ENCODE data around the gene FOXL3.
"Not testable (repeated sequence)": the region's sequence is repeated elsewhere in the genome, so short reads cannot be mapped to it uniquely, and the experiment has no call there.

The FOXL3 gene

DNA sequence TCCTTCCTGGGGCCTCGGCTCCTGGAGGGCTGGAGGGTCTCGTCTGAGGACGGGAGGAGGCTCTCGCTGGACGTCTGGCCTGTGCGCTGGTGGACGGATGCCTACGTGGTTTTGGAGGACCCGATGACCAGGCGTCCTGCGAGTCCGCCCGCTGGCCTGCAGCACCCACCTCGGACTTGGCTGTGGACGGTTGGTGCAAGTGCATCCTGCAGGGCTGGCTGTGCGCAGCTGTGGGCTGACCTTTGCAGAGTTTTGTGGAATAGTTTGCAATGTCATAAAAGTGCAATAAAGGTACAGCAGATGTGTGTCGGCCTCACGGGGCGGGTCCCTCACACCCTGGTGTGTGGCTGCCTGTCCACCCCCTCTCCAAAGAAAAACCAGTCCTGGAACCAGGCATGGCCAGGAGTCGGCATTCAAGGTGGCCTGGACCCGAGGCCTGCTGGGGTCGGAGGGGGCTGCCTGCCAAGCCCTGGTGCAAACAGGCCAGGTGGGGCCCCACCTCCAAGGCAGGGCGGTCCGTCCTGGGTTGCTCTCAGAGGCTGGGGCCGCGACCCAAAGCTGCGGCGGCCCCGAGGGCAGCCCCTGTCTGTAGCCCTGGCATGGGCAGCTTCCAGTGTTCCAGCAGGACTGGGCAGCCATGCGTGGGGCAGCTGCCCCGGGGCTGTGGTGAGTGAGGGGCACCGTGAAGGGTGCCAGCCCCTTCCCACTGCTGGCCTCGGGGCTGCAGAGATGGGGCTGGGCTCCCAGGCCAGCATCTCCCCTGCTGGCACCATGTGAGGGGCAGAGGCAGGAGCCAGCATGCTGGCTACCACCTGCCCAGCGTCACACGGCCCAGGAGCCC is 29.3 kb upstream of the FOXL3 start:
- no peak for TF ChIP-seq ZFX (IDR thresholded peaks at IDR 0.05; ENCODE audit: borderline replicate concordance)
- TF ChIP-seq CTCF (IDR thresholded peaks at IDR 0.05), result no peak

GRCh38 chr7:261341-262250 is 28.4 kb upstream of the FOXL3 start:
- no peak for TF ChIP-seq CTCF (IDR thresholded peaks at IDR 0.05)
- no peak overlapping the region for H3K27ac ChIP-seq

More for the DNA sequence above, 29.3 kb upstream of the FOXL3 start:
- no peak overlapping the region for H3K27ac ChIP-seq

GRCh38 chr7:262251-262572 is 27.8 kb upstream of the FOXL3 start:
- no peak overlapping the region for H3K27ac ChIP-seq
- TF ChIP-seq CTCF (IDR thresholded peaks at IDR 0.05), result no peak

DNA sequence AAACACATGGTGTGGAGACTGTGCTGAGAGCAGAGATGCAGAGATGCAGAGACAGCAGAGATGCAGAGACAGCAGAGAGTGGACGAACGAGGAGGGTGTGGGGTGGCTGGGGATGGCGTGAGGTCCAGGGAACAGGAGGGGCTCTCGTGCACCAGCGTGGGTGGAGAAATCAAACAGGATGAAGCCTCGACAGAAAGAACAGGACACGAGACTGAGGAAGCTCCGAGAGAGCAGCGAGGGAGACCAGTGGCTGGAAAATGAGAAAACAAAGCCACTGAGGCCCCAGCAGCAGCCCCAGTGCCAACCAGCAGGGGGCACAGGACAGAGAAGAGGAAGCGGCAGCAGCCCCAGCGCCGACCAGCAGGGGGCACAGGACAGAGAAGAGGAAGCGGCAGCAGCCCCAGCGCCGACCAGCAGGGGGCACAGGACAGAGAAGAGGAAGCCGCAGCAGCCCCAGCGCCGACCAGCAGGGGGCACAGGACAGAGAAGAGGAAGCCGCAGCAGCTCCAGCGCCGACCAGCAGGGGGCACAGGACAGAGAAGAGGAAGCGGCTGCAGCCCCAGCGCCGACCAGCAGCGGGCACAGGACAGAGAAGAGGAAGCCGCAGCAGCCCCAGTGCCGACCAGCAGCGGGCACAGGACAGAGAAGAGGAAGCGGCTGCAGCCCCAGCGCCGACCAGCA is 27.2 kb upstream of the FOXL3 start:
- not testable (repeated sequence) for H3K27ac ChIP-seq

DNA sequence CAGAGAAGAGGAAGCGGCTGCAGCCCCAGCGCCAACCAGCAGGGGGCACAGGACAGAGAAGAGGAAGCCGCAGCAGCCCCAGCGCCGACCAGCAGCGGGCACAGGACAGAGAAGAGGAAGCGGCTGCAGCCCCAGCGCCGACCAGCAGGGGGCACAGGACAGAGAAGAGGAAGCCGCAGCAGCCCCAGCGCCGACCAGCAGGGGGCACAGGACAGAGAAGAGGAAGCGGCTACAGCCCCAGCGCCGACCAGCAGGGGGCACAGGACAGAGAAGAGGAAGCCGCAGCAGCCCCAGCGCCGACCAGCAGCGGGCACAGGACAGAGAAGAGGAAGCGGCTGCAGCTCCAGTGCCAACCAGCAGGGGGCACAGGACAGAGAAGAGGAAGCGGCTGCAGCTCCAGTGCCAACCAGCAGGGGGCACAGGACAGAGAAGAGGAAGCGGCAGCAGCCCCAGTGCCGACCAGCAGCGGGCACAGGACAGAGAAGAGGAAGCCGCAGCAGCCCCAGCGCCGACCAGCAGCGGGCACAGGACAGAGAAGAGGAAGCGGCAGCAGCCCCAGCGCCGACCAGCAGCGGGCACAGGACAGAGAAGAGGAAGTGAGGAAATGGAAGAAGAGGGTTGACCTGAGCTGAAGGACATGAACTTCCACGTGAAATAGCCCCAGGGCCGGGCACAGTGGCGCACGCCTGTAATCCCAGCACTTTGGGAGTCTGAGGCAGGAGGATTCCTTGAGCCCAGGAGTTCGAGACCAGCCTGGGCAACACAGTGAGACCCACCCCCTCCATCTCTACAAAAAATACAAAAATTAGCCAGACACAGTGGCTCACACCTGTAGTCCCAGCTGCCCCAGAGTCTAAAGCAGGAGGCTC is 26.3 kb upstream of the FOXL3 start:
- TF ChIP-seq CTCF (IDR thresholded peaks at IDR 0.05), result peak; percentile 56
- H3K27ac ChIP-seq, result not testable (repeated sequence)

DNA sequence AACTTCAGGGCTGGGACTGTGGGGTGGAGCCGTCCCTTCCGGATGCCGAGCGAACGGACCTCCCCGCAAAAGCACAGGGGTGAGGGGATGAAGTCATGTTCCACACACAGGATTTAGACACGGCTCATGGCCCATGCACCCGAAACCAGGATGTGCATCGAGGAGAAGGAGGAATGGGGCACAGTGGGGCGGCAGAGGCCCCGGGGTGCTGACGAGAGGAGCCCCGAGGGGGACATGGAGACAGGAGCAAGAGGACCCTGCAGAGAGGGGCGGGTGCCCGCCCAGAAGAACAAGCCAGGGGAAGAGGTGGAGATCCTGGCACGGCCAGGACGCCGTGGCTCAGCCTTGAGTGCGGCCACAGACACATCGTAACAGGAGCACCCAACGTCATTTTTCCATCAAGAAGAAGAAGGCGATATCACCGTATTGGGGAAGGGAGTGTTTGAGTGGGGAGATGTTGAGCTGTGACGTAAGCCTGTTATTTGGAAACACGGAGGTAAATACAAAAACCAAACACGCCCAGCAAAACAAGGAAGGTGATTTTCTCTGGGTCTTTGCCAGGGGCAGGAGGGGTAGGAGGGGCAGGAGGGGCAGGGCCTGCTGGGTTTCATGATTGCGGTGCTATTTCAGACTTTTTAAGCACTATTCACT is 25.3 kb upstream of the FOXL3 start:
- TF ChIP-seq CTCF (IDR thresholded peaks at IDR 0.05), result no peak
- TF ChIP-seq ZFX (IDR thresholded peaks at IDR 0.05; ENCODE audit: borderline replicate concordance), result no peak
- H3K27ac ChIP-seq, result no peak overlapping the region
